Colonic mucosa (tissue), 4 donors: Measurements from ENCODE around the gene ERP27. TPM values are rescaled to one million over a fixed set of nuclear protein-coding genes. Genes with fewer than 3 reads are reported as not detected.

Experiments used
- DNase-seq: peaks from one replicate; pipeline ENCODE4 v3.0.0-alpha.2; 2020
- H3K27ac ChIP-seq: fragments of 200-600 bp; one replicate; pipeline ENCODE4 v1.8.0; 2021
- H3K27me3 ChIP-seq: fragments of 200-600 bp; one replicate; pipeline ENCODE4 v1.8.0; 2021
- H3K36me3 ChIP-seq: fragments of 200-600 bp; one replicate; pipeline ENCODE4 v1.8.0; 2021
- H3K4me1 ChIP-seq: fragments of 200-600 bp; one replicate; pipeline ENCODE4 v1.8.0; 2021; ENCODE audit warnings: mild to moderate bottlenecking
- H3K4me3 ChIP-seq: fragments of 200-600 bp; one replicate; pipeline ENCODE4 v1.8.0; 2021
- H3K9ac ChIP-seq, 2 donors: one replicate each; pipeline ENCODE4 v1.7.0; 2013; ENCODE audit warnings: control low read depth in 2 of 2, low read depth in 2 of 2, low read length in 2 of 2
- H3K9me3 ChIP-seq: fragments of 200-600 bp; one replicate; pipeline ENCODE4 v1.8.0; 2021
- CTCF ChIP-seq: fragments of 200-600 bp; IDR thresholded peaks from one replicate; pipeline ENCODE4 v1.8.0; 2022; ENCODE audit warnings: antibody characterized with exemption, mild to moderate bottlenecking
- intact Hi-C: fragments of 100-400 bp; cut with DNase I; formaldehyde crosslinking; loops from one replicate; pipeline ENCODE4 v1.14.1; 2022
- total RNA-seq, 2 donors: library from RNA; stranded (reverse); fragmentation: NEBNext Ultra II Directional in 1 of 2; extraction: Animal tissue kit (Norgen Biotek cat#: 25700) in 1 of 2; gene quantifications; one replicate each; pipeline ENCODE4 v1.2.1, GENCODE V29; 2021
- donor health status: healthy.
- donor health status: DM: no; HTN: no; CAD: no.
- donor health status: DM: no; HTN: no; CAD: no.

ERP27 gene
- total RNA-seq, 2 donors from 2014 or later, result 0.52 to 2.1 TPM

GRCh38 chr12:14901228-14901562 is 37.1 kb downstream of the ERP27 start:
- intact Hi-C loops, result no loop called here
- H3K9ac ChIP-seq, result no peak overlapping the region
- H3K27ac ChIP-seq, result no peak overlapping the region
- no peaks in the 10 kb centered on the region for H3K27me3 ChIP-seq
- H3K36me3 ChIP-seq, result no peaks in the 10 kb centered on the region
- no peak for DNase-seq
- no peak overlapping the region for H3K4me3 ChIP-seq
- TF ChIP-seq CTCF, result no peak
- no peaks in the 10 kb centered on the region for H3K9me3 ChIP-seq
- H3K4me1 ChIP-seq, result no peaks in the 10 kb centered on the region

GRCh38 chr12:14900521-14901227 is 37.7 kb downstream of the ERP27 start:
- no peaks in the 10 kb centered on the region for H3K27me3 ChIP-seq
- H3K9me3 ChIP-seq, result no peaks in the 10 kb centered on the region
- H3K36me3 ChIP-seq, result no peaks in the 10 kb centered on the region
- no peak for DNase-seq
- H3K27ac ChIP-seq, result no peak overlapping the region
- no peak overlapping the region for H3K9ac ChIP-seq
- no peaks in the 10 kb centered on the region for H3K4me1 ChIP-seq
- H3K4me3 ChIP-seq, result no peak overlapping the region
- intact Hi-C loops, result no loop called here
- no peak for TF ChIP-seq CTCF

- Histone ChIP-seq H3K9me3 (no peaks in the 10 kb centered on the region), H3K4me3 (no peak overlapping the region), H3K27ac (no peak overlapping the region), H3K4me1 (no peaks in the 10 kb centered on the region), H3K27me3 (no peaks in the 10 kb centered on the region), H3K9ac (no peak overlapping the region), H3K36me3 (no peaks in the 10 kb centered on the region)
- no peak for DNase-seq
- intact Hi-C loops, result no loop called here
- TF ChIP-seq CTCF, result no peak
These were observed 41.7 kb downstream of the ERP27 start for GRCh38 chr12:14896521-14897169.

GRCh38 chr12:14893506-14894250 is 44.7 kb downstream of the ERP27 start:
- no peak for DNase-seq
- no peaks in the 10 kb centered on the region for H3K9me3 ChIP-seq
- no peak overlapping the region for H3K9ac ChIP-seq
- H3K4me3 ChIP-seq, result no peak overlapping the region
- H3K27me3 ChIP-seq, result no peaks in the 10 kb centered on the region
- no peaks in the 10 kb centered on the region for H3K36me3 ChIP-seq
- intact Hi-C loops, result no loop called here
- no peaks in the 10 kb centered on the region for H3K4me1 ChIP-seq
- H3K27ac ChIP-seq, result no peak overlapping the region
- TF ChIP-seq CTCF, result no peak

GRCh38 chr12:14892726-14893505 is 45.4 kb downstream of the ERP27 start:
- no peaks in the 10 kb centered on the region for H3K9me3 ChIP-seq
- intact Hi-C loops, result no loop called here
- H3K4me1 ChIP-seq, result no peaks in the 10 kb centered on the region
- no peaks in the 10 kb centered on the region for H3K36me3 ChIP-seq
- no peak overlapping the region for H3K9ac ChIP-seq
- TF ChIP-seq CTCF, result no peak
- H3K27me3 ChIP-seq, result no peaks in the 10 kb centered on the region
- no peak overlapping the region for H3K4me3 ChIP-seq
- DNase-seq, result no peak
- H3K27ac ChIP-seq, result no peak overlapping the region
